ENCODE data around the gene WDR37. TPM values are rescaled to one million over a fixed set of nuclear protein-coding genes. Genes with fewer than 3 reads are reported as not detected.

The WDR37 gene
- total RNA-seq, 1 experiment from 2014 or later, result 14.2 TPM

GRCh38 chr10:1020460-1020859, 35.7 kb upstream of the WDR37 start:
- Mint-ChIP-seq H3K9me3 (ENCODE audit: unreplicated experiment) (no peaks in the 10 kb centered on the region), H3K27ac (ENCODE audit: low read depth, unreplicated experiment) (no peak overlapping the region), H3K27me3 (ENCODE audit: insufficient read depth, unreplicated experiment) (no peaks in the 10 kb centered on the region), H3K4me3 (ENCODE audit: unreplicated experiment) (no peak overlapping the region), H3K36me3 (ENCODE audit: insufficient read depth, unreplicated experiment) (peaks cover 65% of the 10 kb centered on the region), H3K4me1 (ENCODE audit: insufficient read depth, unreplicated experiment) (no peaks in the 10 kb centered on the region)
- ChIA-PET POLR2A (interaction anchor here (0.6 to 4.3 kb wide), 5 partner anchors 9 to 89 kb away, joined by 4 to 15 read pairs (median 6); partner anchors contain the start of gene LARP4B), CTCF (interaction anchor here (1.0 kb wide), 1 partner anchor 13 kb away, joined by 4 read pairs; no protein-coding TSS in a partner anchor)
- no TSS peak for BruUV-seq (replicated peaks)
- TF ChIP-seq CTCF (IDR thresholded peaks at IDR 0.05; ENCODE audit: unreplicated experiment), result no peak
- intact Hi-C loops (cut with micrococcal nuclease), result no loop called here
- DNase-seq (ENCODE audit: unreplicated experiment), result no peak

- H3K9me3 Mint-ChIP-seq (ENCODE audit: unreplicated experiment), result no peaks in the 10 kb centered on the region
- TF ChIP-seq CTCF (IDR thresholded peaks at IDR 0.05; ENCODE audit: unreplicated experiment), result no peak
- no peak for DNase-seq (ENCODE audit: unreplicated experiment)
- intact Hi-C loops (cut with micrococcal nuclease), result no loop called here
- ChIA-PET POLR2A (interaction anchor here (4.3 kb wide), 1 partner anchor 8 kb away, joined by 15 read pairs; no protein-coding TSS in a partner anchor), CTCF (no interaction called here)
- no peak overlapping the region for H3K4me3 Mint-ChIP-seq (ENCODE audit: unreplicated experiment)
- H3K36me3 Mint-ChIP-seq (ENCODE audit: insufficient read depth, unreplicated experiment), result peaks cover 60% of the 10 kb centered on the region
- H3K4me1 Mint-ChIP-seq (ENCODE audit: insufficient read depth, unreplicated experiment), result no peaks in the 10 kb centered on the region
- H3K27me3 Mint-ChIP-seq (ENCODE audit: insufficient read depth, unreplicated experiment), result no peaks in the 10 kb centered on the region
- no peak overlapping the region for H3K27ac Mint-ChIP-seq (ENCODE audit: low read depth, unreplicated experiment)
- no TSS peak for BruUV-seq (replicated peaks)
Measured at GRCh38 chr10:1020958-1021357, 35.2 kb upstream of the WDR37 start.

- DNase-seq (ENCODE audit: unreplicated experiment), result no peak
- H3K4me3 Mint-ChIP-seq (ENCODE audit: unreplicated experiment), result no peak overlapping the region
- no peak overlapping the region for H3K27ac Mint-ChIP-seq (ENCODE audit: low read depth, unreplicated experiment)
- H3K9me3 Mint-ChIP-seq (ENCODE audit: unreplicated experiment), result no peaks in the 10 kb centered on the region
- no TSS peak for BruUV-seq (replicated peaks)
- no peak for TF ChIP-seq CTCF (IDR thresholded peaks at IDR 0.05; ENCODE audit: unreplicated experiment)
- POLR2A ChIA-PET, result interaction anchor here (0.6 to 0.7 kb wide), 2 partner anchors 27 to 179 kb away, joined by 3 read pairs; partner anchors contain the start of gene IDI1
- intact Hi-C loops (cut with micrococcal nuclease), result no loop called here
- peaks cover 45% of the 10 kb centered on the region for H3K36me3 Mint-ChIP-seq (ENCODE audit: insufficient read depth, unreplicated experiment)
- H3K4me1 Mint-ChIP-seq (ENCODE audit: insufficient read depth, unreplicated experiment), result no peaks in the 10 kb centered on the region
- H3K27me3 Mint-ChIP-seq (ENCODE audit: insufficient read depth, unreplicated experiment), result no peaks in the 10 kb centered on the region
- CTCF ChIA-PET, result no interaction called here
Measured at GRCh38 chr10:1022413-1022812, 33.8 kb upstream of the WDR37 start.

GRCh38 chr10:1024103-1024502, 32.1 kb upstream of the WDR37 start:
- CTCF ChIA-PET, result no interaction called here
- H3K9me3 Mint-ChIP-seq (ENCODE audit: unreplicated experiment), result no peaks in the 10 kb centered on the region
- intact Hi-C loops (cut with micrococcal nuclease), result no loop called here
- no peaks in the 10 kb centered on the region for H3K4me1 Mint-ChIP-seq (ENCODE audit: insufficient read depth, unreplicated experiment)
- H3K36me3 Mint-ChIP-seq (ENCODE audit: insufficient read depth, unreplicated experiment), result peaks cover 28% of the 10 kb centered on the region
- H3K4me3 Mint-ChIP-seq (ENCODE audit: unreplicated experiment), result no peak overlapping the region
- no peak for TF ChIP-seq CTCF (IDR thresholded peaks at IDR 0.05; ENCODE audit: unreplicated experiment)
- no peak overlapping the region for H3K27ac Mint-ChIP-seq (ENCODE audit: low read depth, unreplicated experiment)
- no peak for DNase-seq (ENCODE audit: unreplicated experiment)
- H3K27me3 Mint-ChIP-seq (ENCODE audit: insufficient read depth, unreplicated experiment), result no peaks in the 10 kb centered on the region
- POLR2A ChIA-PET, result no interaction called here
- no TSS peak for BruUV-seq (replicated peaks)

All from MCF 10A (cell line).